Measurements from ENCODE around the gene NOX5. TPM values are rescaled to one million over a fixed set of nuclear protein-coding genes. Genes with fewer than 3 reads are reported as not detected.

NOX5 gene
- polyA plus RNA-seq, 1 experiment, result 0.15 TPM

- peak; percentile 73 for DNase-seq (ENCODE audit: low read depth, low spot score)
- H3K27ac ChIP-seq (ENCODE audit: low read depth, low read length), result no peak overlapping the region
- no peaks in the 10 kb centered on the region for H3K9me3 ChIP-seq (ENCODE audit: control insufficient read depth, insufficient read depth, low read length)
- ChIA-PET CTCF (interaction anchor here (0.5 to 4.8 kb wide), 31 partner anchors 8 to 407 kb away, joined by 3 to 70 read pairs (median 4); partner anchors contain the start of gene GLCE), POLR2A (no interaction called here)
- H3K27me3 ChIP-seq (ENCODE audit: control insufficient read depth, insufficient read depth, low read length), result peaks cover 18% of the 10 kb centered on the region
- peak; percentile 82 for TF ChIP-seq CTCF (IDR thresholded peaks at IDR 0.05; ENCODE audit: low read depth, low read length)
- no peak overlapping the region for H3K4me3 ChIP-seq (ENCODE audit: low read depth, low read length)
These were observed 44.5 kb downstream of the NOX5 start for GRCh38 chr15:69058830-69059556.

- TF ChIP-seq CTCF (IDR thresholded peaks at IDR 0.05; ENCODE audit: low read depth, low read length), result no peak
- CTCF ChIA-PET, result interaction anchor here (0.5 to 4.8 kb wide), 24 partner anchors 8 to 406 kb away, joined by 3 to 70 read pairs (median 4); partner anchors contain the start of gene GLCE
- peaks cover 15% of the 10 kb centered on the region for H3K27me3 ChIP-seq (ENCODE audit: control insufficient read depth, insufficient read depth, low read length)
- H3K4me3 ChIP-seq (ENCODE audit: low read depth, low read length), result no peak overlapping the region
- DNase-seq (ENCODE audit: low read depth, low spot score), result no peak
- H3K9me3 ChIP-seq (ENCODE audit: control insufficient read depth, insufficient read depth, low read length), result no peaks in the 10 kb centered on the region
- H3K27ac ChIP-seq (ENCODE audit: low read depth, low read length), result no peak overlapping the region
- POLR2A ChIA-PET, result no interaction called here
These were observed 45.1 kb downstream of the NOX5 start for GRCh38 chr15:69059557-69059943.

GRCh38 chr15:69060041-69060481 is 45.6 kb downstream of the NOX5 start:
- Histone ChIP-seq H3K27ac (ENCODE audit: low read depth, low read length) (no peak overlapping the region), H3K9me3 (ENCODE audit: control insufficient read depth, insufficient read depth, low read length) (no peaks in the 10 kb centered on the region), H3K4me3 (ENCODE audit: low read depth, low read length) (no peak overlapping the region), H3K27me3 (ENCODE audit: control insufficient read depth, insufficient read depth, low read length) (peaks cover 15% of the 10 kb centered on the region)
- ChIA-PET POLR2A (no interaction called here), CTCF (interaction anchor here (1.1 to 4.8 kb wide), 9 partner anchors 26 to 340 kb away, joined by 3 to 70 read pairs (median 6); partner anchors contain the start of gene GLCE)
- DNase-seq (ENCODE audit: low read depth, low spot score), result no peak
- no peak for TF ChIP-seq CTCF (IDR thresholded peaks at IDR 0.05; ENCODE audit: low read depth, low read length)

- no peak overlapping the region for H3K27ac ChIP-seq (ENCODE audit: low read depth, low read length)
- CTCF ChIA-PET, result no interaction called here
- H3K27me3 ChIP-seq (ENCODE audit: control insufficient read depth, insufficient read depth, low read length), result peaks cover 15% of the 10 kb centered on the region
These were observed 46.2 kb downstream of the NOX5 start for GRCh38 chr15:69060744-69061143.

More at GRCh38 chr15:69060744-69061143, 46.2 kb downstream of the NOX5 start:
- DNase-seq (ENCODE audit: low read depth, low spot score), result no peak
- no peak for TF ChIP-seq CTCF (IDR thresholded peaks at IDR 0.05; ENCODE audit: low read depth, low read length)
- H3K9me3 ChIP-seq (ENCODE audit: control insufficient read depth, insufficient read depth, low read length), result no peaks in the 10 kb centered on the region
- POLR2A ChIA-PET, result no interaction called here
- H3K4me3 ChIP-seq (ENCODE audit: low read depth, low read length), result no peak overlapping the region

All from AG04450 (cell line).